ENCODE results near the gene KLHL11.

The KLHL11 gene

DNA sequence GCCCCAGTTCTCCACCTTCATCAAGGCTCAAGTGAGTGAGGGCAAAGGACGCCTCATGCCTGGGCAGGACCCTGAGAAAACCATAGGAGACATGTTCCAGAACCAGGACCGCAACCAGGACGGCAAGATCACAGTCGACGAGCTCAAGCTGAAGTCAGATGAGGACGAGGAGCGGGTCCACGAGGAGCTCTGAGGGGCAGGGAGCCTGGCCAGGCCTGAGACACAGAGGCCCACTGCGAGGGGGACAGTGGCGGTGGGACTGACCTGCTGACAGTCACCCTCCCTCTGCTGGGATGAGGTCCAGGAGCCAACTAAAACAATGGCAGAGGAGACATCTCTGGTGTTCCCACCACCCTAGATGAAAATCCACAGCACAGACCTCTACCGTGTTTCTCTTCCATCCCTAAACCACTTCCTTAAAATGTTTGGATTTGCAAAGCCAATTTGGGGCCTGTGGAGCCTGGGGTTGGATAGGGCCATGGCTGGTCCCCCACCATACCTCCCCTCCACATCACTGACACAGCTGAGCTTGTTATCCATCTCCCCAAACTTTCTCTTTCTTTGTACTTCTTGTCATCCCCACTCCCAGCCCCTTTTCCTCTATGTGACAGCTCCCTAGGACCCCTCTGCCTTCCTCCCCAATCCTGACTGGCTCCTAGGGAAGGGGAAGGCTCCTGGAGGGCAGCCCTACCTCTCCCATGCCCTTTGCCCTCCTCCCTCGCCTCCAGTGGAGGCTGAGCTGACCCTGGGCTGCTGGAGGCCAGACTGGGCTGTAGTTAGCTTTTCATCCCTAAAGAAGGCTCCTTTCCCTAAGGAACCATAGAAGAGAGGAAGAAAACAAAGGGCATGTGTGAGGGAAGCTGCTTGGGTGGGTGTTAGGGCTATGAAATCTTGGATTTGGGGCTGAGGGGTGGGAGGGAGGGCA is 42.7 kb downstream of the KLHL11 start:
- ATAC-seq (replicated peaks) (no peak), DNase-seq (no peak)
- Mint-ChIP-seq H3K4me1 (ENCODE audit: low read depth in 2 of 2) (no peaks in the 10 kb centered on the region), H3K27ac (peak overlapping the region in 1 of 2 donors; percentile 1), H3K9me3 (no peaks in the 10 kb centered on the region), H3K4me3 (no peak overlapping the region), H3K36me3 (ENCODE audit: insufficient read depth) (peaks cover 15% of the 10 kb centered on the region), H3K27me3 (peaks cover 8 to 20% of the 10 kb centered on the region in 2 donors)

DNA sequence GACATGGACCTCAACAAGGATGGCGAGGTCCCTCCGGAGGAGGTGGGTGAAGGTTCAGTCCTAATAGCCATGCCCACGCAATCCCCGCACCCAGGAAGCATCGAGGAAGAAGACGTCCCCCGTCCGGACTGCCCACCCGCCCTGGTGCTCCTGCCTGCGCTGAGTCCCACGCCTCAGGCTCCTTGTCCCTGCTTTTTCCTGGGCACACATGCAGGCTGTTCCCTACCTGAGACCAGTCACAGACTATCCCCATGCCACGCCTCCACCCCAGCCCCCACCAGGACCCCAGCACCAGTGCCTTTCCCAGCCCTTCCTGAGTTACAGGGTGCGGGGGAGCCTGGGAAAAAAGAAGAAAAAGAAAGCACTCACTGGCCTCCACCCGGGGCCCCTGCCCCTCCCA is 43.4 kb downstream of the KLHL11 start:
- Mint-ChIP-seq H3K27ac (no peak overlapping the region), H3K27me3 (peaks cover 8 to 20% of the 10 kb centered on the region in 2 donors), H3K36me3 (ENCODE audit: insufficient read depth) (peaks cover 11% of the 10 kb centered on the region), H3K9me3 (no peaks in the 10 kb centered on the region), H3K4me1 (ENCODE audit: low read depth in 2 of 2) (no peaks in the 10 kb centered on the region), H3K4me3 (no peak overlapping the region)
- ATAC-seq (replicated peaks): no peak
- no peak for DNase-seq

DNA sequence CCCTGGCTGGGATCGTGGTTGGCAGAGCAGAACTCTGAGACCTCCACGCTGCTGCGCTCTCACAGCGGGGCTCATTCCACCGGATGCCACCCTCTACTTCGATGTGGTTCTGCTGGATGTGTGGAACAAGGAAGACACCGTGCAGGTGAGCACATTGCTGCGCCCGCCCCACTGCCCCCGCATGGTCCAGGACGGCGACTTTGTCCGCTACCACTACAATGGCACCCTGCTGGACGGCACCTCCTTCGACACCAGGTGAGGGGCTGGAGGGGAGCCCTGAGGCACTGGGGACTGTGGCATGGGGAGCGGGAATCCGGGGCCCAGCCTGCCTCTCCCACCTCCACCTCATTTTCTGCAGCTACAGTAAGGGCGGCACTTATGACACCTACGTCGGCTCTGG is 47.2 kb downstream of the KLHL11 start:
- Mint-ChIP-seq H3K9me3 (no peaks in the 10 kb centered on the region), H3K36me3 (ENCODE audit: insufficient read depth) (peaks cover 4% of the 10 kb centered on the region), H3K4me3 (no peak overlapping the region), H3K4me1 (ENCODE audit: low read depth in 2 of 2) (peaks cover 0 to 5% of the 10 kb centered on the region in 2 donors), H3K27me3 (peaks cover 8 to 20% of the 10 kb centered on the region in 2 donors), H3K27ac (no peak overlapping the region)
- DNase-seq (no peak), ATAC-seq (replicated peaks) (no peak)

DNA sequence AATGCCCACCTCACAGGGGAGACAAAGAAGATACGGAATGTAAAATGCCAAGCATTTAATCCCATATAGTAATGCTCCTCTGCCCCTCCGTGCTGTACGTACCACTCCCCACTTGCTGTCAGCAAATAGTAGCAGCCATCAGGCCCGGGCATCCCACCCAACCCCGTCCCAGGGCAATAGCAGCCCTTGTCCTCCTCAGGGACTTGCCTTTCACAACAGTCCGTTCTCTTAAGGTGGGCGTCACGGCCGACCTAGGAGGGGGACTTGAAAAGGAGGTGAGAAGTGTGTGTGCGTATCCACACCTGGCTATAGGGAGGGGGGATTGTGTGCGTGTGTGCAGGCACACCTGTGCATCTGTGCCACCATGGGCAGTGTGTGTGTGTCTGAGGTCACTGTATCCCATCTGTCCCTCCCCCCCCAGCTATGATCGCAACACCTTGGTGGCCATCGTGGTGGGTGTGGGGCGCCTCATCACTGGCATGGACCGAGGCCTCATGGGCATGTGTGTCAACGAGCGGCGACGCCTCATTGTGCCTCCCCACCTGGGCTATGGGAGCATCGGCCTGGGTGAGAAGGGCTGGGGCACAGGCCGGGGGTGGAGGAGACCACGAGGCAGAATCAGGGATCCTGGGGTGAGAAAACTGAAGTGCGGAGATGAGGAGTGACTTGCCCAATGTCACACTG is 48.4 kb downstream of the KLHL11 start:
- no peak for ATAC-seq (replicated peaks)
- H3K27me3 Mint-ChIP-seq: peaks cover 8 to 20% of the 10 kb centered on the region in 2 donors
- H3K4me1 Mint-ChIP-seq (ENCODE audit: low read depth in 2 of 2): peaks cover 7 to 14% of the 10 kb centered on the region in 2 donors
- no peak overlapping the region for H3K27ac Mint-ChIP-seq
- H3K4me3 Mint-ChIP-seq: no peak overlapping the region
- H3K9me3 Mint-ChIP-seq: no peaks in the 10 kb centered on the region
- peaks cover 7% of the 10 kb centered on the region for H3K36me3 Mint-ChIP-seq (ENCODE audit: insufficient read depth)
- DNase-seq: no peak

DNA sequence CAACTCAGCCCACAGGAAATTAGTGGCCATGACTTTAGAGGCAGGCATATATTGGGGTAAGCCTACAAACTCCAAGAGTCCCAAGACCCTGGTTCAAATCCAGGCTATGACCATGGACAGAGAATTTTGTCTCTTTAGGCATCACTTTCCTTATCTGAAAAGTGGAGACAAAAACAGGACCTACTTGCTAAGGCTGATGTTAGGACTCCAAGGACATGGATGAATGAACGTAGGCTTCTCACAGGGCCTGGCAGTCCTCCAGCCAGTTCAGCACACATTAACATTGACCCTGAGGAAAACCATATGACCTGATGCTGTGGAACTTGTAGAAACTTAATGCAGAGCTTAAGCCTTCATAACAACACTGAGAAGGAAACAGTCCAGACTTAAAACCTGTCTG is 51.0 kb downstream of the KLHL11 start:
- H3K9me3 Mint-ChIP-seq: no peaks in the 10 kb centered on the region
- peaks cover 22 to 29% of the 10 kb centered on the region in 2 donors for H3K4me1 Mint-ChIP-seq (ENCODE audit: low read depth in 2 of 2)
- peaks cover 10% of the 10 kb centered on the region for H3K36me3 Mint-ChIP-seq (ENCODE audit: insufficient read depth)
- no peak overlapping the region for H3K27ac Mint-ChIP-seq
- peak overlapping the region; percentile 57 to 98 for H3K4me3 Mint-ChIP-seq
- ATAC-seq (replicated peaks) (no peak), DNase-seq (no peak)
- peaks cover 8 to 10% of the 10 kb centered on the region in 2 donors for H3K27me3 Mint-ChIP-seq

- DNase-seq (no peak), ATAC-seq (replicated peaks) (no peak)
- H3K4me3 Mint-ChIP-seq: peak overlapping the region; percentile 96 to 98
- H3K9me3 Mint-ChIP-seq: no peaks in the 10 kb centered on the region
- H3K27me3 Mint-ChIP-seq: peaks cover 8 to 9% of the 10 kb centered on the region in 2 donors
- H3K36me3 Mint-ChIP-seq (ENCODE audit: insufficient read depth): peaks cover 11% of the 10 kb centered on the region
- H3K4me1 Mint-ChIP-seq (ENCODE audit: low read depth in 2 of 2): peaks cover 23 to 29% of the 10 kb centered on the region in 2 donors
- H3K27ac Mint-ChIP-seq: no peak overlapping the region
Measured at GRCh38 chr17:41813699-41814124, 51.5 kb downstream of the KLHL11 start.

- DNase-seq (no peak), ATAC-seq (replicated peaks) (no peak)
- H3K36me3 Mint-ChIP-seq (ENCODE audit: insufficient read depth): peaks cover 11% of the 10 kb centered on the region
- H3K27ac Mint-ChIP-seq: no peak overlapping the region
- peaks cover 23 to 30% of the 10 kb centered on the region in 2 donors for H3K4me1 Mint-ChIP-seq (ENCODE audit: low read depth in 2 of 2)
- peak overlapping the region; percentile 96 to 98 for H3K4me3 Mint-ChIP-seq
- peaks cover 4 to 5% of the 10 kb centered on the region in 2 donors for H3K27me3 Mint-ChIP-seq
- no peaks in the 10 kb centered on the region for H3K9me3 Mint-ChIP-seq
Measured at GRCh38 chr17:41813152-41813680, 52.0 kb downstream of the KLHL11 start.

GRCh38 chr17:41812381-41813151 is 52.7 kb downstream of the KLHL11 start, which contains the start of gene FKBP10:
Gene FKBP10, plus strand, starts transcription at chr17:41813004. Its CDS starts 31 bp downstream, at chr17:41813035.
- Mint-ChIP-seq H3K27ac (peak within 1 kb of the TSS; percentile 69 to 75), H3K27me3 (no peaks in the 10 kb centered on the region), H3K4me1 (ENCODE audit: low read depth in 2 of 2) (peaks cover 23 to 31% of the 10 kb centered on the region in 2 donors), H3K9me3 (no peaks in the 10 kb centered on the region), H3K4me3 (peak within 1 kb of the TSS; percentile 96 to 98), H3K36me3 (ENCODE audit: insufficient read depth) (peaks cover 13% of the 10 kb centered on the region)
- DNase-seq (peak; percentile 41 to 50 (median 43)), ATAC-seq (replicated peaks) (peak; percentile 29)

DNA sequence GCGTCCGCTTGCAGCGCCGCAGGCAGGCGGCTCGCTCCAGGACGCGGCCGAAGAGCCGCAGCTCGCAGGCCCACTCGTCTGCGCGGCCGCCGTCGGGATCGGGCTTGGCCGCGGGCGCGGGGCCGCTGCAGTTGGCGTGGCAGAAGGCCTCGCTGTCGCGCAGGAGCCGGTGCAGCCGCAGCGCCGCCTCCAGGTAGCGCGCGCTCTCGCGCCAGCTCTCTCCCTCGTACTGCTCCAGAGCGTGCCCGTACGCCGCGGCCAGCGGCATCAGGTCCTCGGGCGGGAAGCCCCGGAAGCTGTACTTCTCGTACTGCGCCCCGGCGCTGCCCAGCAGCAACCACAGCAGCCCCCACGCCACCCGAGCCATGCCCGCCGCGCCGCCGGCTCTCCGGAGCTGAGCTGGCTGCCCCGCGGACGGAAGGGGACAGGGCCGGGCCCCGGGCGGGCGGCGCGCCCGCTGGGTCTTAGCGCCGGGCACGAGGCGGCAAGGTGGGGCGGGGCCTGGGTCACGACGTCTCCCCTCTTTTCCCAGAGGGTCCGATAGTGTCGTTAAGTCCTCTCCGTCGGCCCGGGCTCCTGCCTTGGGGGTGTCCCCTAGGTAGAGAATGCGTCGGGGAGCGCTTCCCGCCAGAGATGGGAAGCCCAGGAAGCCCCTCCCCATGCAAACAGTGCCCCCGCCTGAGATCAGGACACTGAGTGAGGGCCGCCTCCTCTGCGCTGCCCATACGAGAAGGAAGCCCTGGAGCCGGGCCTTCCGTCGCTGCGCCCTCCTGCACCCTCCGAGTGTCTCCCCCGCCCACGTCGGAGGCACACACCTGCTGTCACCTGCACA is 53.5 kb downstream of the KLHL11 start, which contains the start of gene P3H4:
Gene P3H4, minus strand, starts transcription at position 401 of the 832 bp plus-strand sequence. Its CDS starts 34 bp downstream, at position 367.
- no peaks in the 10 kb centered on the region for H3K27me3 Mint-ChIP-seq
- peak; percentile 90 for ATAC-seq (replicated peaks)
- no peaks in the 10 kb centered on the region for H3K9me3 Mint-ChIP-seq
- peak; percentile 65 to 82 (median 71) for DNase-seq
- peak within 1 kb of the TSS; percentile 69 to 75 for H3K27ac Mint-ChIP-seq
- H3K4me1 Mint-ChIP-seq (ENCODE audit: low read depth in 2 of 2): peaks cover 23 to 31% of the 10 kb centered on the region in 2 donors
- peaks cover 14% of the 10 kb centered on the region for H3K36me3 Mint-ChIP-seq (ENCODE audit: insufficient read depth)
- H3K4me3 Mint-ChIP-seq: peak within 1 kb of the TSS; percentile 96 to 98

- Mint-ChIP-seq H3K4me3 (peak overlapping the region; percentile 96 to 98), H3K27me3 (no peaks in the 10 kb centered on the region), H3K9me3 (no peaks in the 10 kb centered on the region), H3K27ac (no peak overlapping the region), H3K36me3 (ENCODE audit: insufficient read depth) (peaks cover 14% of the 10 kb centered on the region), H3K4me1 (ENCODE audit: low read depth in 2 of 2) (peaks cover 23 to 31% of the 10 kb centered on the region in 2 donors)
- ATAC-seq (replicated peaks) (peak; percentile 46), DNase-seq (no peak)
Measured at GRCh38 chr17:41810659-41811548, 54.3 kb downstream of the KLHL11 start.

GRCh38 chr17:41806685-41807445 is 58.4 kb downstream of the KLHL11 start:
- peaks cover 7% of the 10 kb centered on the region for H3K36me3 Mint-ChIP-seq (ENCODE audit: insufficient read depth)

More at GRCh38 chr17:41806685-41807445, 58.4 kb downstream of the KLHL11 start:
- H3K4me1 Mint-ChIP-seq (ENCODE audit: low read depth in 2 of 2): peaks cover 16 to 20% of the 10 kb centered on the region in 2 donors
- no peak overlapping the region for H3K4me3 Mint-ChIP-seq
- no peaks in the 10 kb centered on the region for H3K27me3 Mint-ChIP-seq
- ATAC-seq (replicated peaks): no peak
- no peak for DNase-seq
- H3K27ac Mint-ChIP-seq: no peak overlapping the region
- no peaks in the 10 kb centered on the region for H3K9me3 Mint-ChIP-seq
